NCI-H748 (cell line): Measurements from ENCODE around the gene CELA2B.
"Not testable (repeated sequence)": the region's sequence is repeated elsewhere in the genome, so short reads cannot be mapped to it uniquely, and the experiment has no call there.

Experiments
- DNase-seq: peaks from one replicate; lab custom pipeline; 2025; ENCODE audit not compliant: unreplicated experiment; lab: John Stamatoyannopoulos, UW

Gene CELA2B

DNA sequence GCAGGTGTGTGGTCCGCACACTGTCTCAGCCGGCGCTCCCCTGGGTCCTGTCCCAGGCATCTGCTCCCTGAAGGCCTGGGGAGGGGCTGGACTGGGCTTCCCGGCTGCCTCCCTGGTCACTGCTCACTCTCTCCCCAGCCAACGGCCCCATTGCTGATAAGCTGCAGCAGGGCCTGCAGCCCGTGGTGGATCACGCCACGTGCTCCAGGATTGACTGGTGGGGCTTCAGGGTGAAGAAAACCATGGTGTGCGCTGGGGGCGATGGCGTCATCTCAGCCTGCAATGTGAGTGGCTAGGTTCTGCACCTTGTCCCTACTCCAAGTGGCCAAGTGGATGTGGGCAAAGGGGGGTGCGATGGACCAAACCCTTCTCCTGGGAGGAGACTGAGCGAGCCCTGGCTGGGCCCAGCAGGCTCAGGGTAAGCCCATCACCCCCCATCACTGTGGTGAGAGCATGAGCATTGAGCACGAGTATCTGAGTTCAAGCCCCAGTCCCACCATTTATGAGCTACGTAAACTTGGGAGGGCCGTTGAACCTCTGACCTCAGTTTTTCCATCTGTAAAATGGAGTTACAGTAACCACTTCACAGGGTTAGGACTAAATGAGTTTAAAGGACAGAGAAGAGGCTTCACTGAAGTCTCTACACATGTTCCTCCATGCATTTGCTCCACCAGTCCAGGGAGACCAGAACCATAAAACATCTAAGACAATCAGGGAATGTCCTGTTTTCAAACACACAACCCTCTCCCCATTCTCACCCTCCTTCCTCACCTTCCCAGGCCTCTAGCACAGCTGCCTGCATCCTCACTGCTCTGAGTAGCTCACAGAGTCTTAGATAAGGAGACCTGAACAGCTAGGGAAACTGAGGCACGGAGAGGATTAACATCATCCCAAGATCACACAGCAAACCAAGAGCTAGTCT, 31.2 kb upstream of the CELA2B start:
- no peak for DNase-seq

DNA sequence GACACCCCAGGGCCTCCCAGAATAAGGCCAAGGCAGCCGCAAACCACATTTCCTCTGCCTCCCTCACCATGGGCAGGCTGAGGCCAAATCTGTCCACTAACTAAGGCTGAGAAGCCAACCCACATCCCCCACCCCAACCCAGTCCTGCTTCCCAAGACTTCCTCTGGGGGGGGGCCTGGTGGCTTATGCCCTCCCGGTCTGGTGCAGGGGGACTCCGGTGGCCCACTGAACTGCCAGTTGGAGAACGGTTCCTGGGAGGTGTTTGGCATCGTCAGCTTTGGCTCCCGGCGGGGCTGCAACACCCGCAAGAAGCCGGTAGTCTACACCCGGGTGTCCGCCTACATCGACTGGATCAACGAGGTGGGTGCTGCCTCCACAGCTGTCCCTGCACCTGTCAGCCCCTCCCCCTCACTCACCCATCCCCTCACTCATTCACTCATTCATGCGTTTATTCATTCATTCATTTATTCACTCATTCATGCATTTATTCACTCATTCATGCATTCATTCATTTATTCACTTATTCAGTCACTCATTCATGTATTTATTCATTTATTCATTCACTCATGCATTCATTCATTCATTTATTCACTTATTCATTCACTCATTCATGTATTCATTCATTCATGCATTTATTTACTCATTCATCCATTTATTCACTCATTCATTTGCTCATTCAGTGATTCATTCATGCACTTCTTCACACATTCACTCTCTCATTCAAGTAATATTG, 30.3 kb upstream of the CELA2B start:
- no peak for DNase-seq

- DNase-seq, result no peak
Observed at GRCh38 chr1:15446212-15446611, 29.7 kb upstream of the CELA2B start.

DNA sequence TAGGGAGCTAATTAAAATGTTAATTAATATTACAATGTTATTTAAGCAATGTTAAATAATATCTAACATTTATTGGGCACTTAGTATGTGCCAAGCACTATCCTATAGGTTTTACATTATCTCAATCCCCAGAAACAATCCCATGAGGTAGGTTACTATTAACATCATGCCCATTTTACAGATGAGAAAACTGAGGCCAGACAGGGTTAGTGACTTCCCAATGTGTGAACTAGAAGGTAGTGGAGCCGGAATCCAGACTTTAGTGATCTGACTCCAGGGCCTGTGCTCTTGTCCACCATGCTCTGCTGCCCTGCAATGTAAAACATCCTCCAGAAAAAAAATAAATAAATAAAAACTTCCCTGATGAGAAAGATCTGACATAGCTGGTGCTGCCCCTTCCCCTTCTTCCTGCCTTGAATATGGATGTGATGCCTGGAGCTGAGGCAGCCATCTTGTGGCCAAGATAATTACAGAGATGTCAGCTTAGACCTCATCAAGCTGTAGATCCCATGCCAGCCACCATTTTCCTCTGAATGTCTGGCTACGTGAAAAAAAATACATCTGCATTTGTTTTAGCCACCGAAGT, 26.9 kb upstream of the CELA2B start:
- no peak for DNase-seq

DNA sequence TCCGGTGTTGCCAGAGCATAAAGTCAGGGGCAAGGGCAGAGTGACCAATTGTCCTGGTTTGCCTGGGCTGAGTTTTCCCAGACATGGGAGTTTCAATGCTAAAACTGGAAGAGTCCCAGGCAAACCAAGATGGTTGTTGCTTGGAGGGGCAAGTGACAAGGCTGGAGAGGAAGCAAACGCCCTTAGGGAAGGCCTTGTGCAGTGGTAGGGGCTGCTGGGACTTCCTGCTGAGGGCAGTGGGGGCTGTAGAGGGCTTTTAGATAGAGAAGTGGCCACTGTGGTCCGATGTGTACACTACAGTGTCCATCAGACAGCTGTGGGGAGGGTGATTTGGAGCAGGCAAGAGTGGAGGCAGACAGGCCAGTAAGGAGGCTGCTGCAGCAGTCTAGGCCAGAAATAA, 26.3 kb upstream of the CELA2B start:
- no peak for DNase-seq

GRCh38 chr1:15451014-15451722, 24.7 kb upstream of the CELA2B start:
- DNase-seq, result no peak

GRCh38 chr1:15452216-15452615, 23.7 kb upstream of the CELA2B start:
- DNase-seq, result no peak

GRCh38 chr1:15452866-15453571, 22.9 kb upstream of the CELA2B start:
- DNase-seq, result no peak

- DNase-seq, result no peak
Observed at GRCh38 chr1:15453734-15454133, 22.2 kb upstream of the CELA2B start.

DNA sequence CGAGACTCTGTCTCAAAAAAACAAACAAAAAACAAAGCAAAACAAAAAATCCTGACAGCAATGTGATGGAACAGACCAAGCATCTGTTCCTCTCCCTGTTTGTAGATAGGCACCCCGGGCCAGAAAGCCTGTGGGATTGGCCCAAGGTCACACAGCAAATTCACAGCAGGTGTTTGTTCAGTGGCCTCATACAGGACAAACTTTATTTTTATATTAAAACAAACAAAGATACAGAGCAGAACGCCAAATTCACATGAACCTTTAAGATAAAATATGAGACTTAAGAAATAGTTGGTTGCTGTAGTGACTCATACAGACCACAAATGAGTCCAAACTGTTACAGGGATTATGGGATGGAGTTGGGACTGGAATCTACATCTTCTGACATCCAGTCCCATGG, 21.6 kb upstream of the CELA2B start:
- no peak for DNase-seq

DNA sequence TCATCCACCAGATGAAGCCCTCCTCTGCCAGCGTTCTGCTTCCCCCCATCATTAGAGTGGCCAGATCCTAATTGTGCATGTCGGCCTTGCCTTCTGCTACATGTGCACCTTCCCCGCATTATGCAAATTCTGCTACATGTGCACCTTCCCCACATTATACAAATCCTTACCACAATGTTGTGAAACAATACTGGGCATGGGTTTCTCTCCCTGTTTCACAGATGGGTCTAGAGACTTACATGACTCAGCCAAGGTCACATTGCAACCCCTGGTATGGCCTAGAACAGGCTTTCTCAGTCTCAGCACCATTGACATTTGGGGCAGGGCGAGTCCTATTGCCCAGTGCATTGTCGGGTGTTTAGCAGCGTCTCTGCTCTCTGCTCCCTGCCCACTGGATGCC, 20.4 kb upstream of the CELA2B start:
- DNase-seq, result no peak

DNA sequence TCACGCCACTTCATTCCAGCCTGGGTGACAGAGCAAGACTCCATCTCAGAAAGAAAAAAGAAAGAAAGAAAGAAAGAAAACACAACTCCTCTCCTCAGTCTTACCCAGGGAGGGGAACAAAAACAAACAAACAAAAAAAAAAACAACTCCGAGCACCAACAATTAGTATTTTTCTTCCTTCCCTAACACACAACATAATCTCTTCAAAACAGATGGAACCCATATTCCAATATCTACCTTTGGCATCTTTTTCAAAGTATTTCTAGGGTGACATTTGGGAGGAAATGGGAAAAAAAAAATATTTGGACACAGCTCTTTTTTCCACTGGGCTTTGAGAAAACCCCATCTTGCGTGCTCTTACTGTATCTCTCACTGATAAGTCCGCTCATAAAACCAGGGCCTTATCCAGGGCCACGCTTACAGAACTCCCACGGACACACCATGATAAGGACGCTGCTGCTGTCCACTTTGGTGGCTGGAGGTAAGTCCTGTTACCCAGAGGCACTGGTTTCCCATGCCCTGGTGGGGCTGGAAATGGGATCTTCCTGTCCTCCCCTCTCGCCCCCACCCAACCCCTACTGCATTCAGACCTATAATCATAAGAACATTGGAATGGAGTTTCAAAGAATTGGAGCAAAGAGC, 19.5 kb upstream of the CELA2B start, which contains the start of gene CELA2A:
Gene CELA2A (plus strand): TSS at position 420 of the 642 bp plus-strand sequence. CDS start 22 bp downstream, at position 442.
- DNase-seq, result no peak

DNA sequence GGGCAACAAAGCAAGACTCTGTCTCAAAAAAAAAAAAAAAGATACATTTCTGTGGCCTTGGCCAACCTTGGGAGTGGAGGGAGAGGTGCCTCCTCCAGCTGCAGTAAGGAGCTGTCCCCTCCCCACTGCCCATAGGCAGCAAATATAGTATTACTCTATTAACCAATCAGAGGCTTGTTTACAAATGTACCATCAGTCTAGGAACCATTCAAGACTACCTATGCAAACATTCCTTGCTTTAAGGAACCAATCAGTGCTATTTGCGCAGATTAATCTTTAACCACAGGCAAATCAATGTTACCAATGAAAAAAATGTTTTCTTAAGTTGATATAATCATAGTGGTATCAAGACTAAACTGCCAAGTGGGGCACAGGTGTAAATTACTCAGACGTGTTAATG, 18.3 kb upstream of the CELA2B start:
- DNase-seq, result no peak

DNA sequence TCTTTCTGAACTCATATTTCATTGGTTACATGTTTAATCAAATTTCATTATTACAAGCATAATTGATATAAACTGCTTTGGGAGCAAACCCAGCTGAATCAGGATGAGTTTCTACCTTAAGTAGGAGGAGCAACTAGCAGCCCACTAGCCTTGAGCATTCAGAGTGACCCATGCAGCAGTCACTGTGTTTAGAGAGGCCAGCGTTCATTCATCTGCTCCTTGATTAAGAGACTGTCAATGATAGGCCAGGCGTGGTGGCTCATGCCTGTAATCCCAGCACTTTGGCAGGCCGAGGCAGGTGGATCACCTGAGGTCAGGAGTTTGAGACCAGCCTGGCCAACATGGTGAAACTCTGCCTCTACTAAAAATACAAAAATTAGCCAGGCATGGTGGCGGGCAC, 17.5 kb upstream of the CELA2B start:
- DNase-seq, result not testable (repeated sequence)

GRCh38 chr1:15459771-15460707, 15.9 kb upstream of the CELA2B start:
- no peak for DNase-seq

GRCh38 chr1:15460708-15461095, 15.2 kb upstream of the CELA2B start:
- DNase-seq, result no peak

GRCh38 chr1:15463064-15463800, 12.7 kb upstream of the CELA2B start:
- DNase-seq, result not testable (repeated sequence)

- DNase-seq, result not testable (repeated sequence)
Observed at GRCh38 chr1:15463926-15464322, 12.0 kb upstream of the CELA2B start.
